H1 (cell line): ENCODE measurements around the gene RAB3IL1. TPM values are rescaled to one million over a fixed set of nuclear protein-coding genes. Genes with fewer than 3 reads are reported as not detected.

ENCODE experiments used
- BRCA1 ChIP-seq: IDR thresholded peaks from 2 replicates; pipeline ENCODE4 v1.6.1; 2012; ENCODE audit warnings: low read depth, low read length, improper control_type of control experiment
- CEBPB ChIP-seq: IDR thresholded peaks from 2 replicates; pipeline ENCODE4 v1.6.1; 2012; ENCODE audit warnings: low read depth, low read length
- JUND ChIP-seq: IDR thresholded peaks from 2 replicates; pipeline ENCODE4 v1.6.1; 2011; ENCODE audit warnings: mild to moderate bottlenecking, improper control_type of control experiment, low read length
- KDM5A ChIP-seq: fragments of 200-600 bp; IDR thresholded peaks from 2 replicates; pipeline ENCODE4 v1.7.1; 2012; ENCODE audit warnings: mild to moderate bottlenecking, low read length, inconsistent platforms, mixed read lengths
- POLR2A ChIP-seq, 2 experiments: IDR thresholded peaks; 1 replicate in 1 of 2; 2 replicates in 1 of 2; pipeline ENCODE4 v1.6.1; 2011; ENCODE audit warnings: low read depth in 2 of 2, low read length in 2 of 2, mild to moderate bottlenecking in 2 of 2; ENCODE audit errors: control extremely low read depth in 1 of 2
- SIX5 ChIP-seq: IDR thresholded peaks from 2 replicates; pipeline ENCODE4 v1.6.1; 2011; ENCODE audit warnings: mild to moderate bottlenecking, low read depth, low read length
- SP1 ChIP-seq: IDR thresholded peaks from 2 replicates; pipeline ENCODE4 v1.6.1; 2011; ENCODE audit warnings: low read depth, low read length
- TBP ChIP-seq: IDR thresholded peaks from 2 replicates; pipeline ENCODE4 v1.6.1; 2011; ENCODE audit warnings: low read depth, low read length, improper control_type of control experiment
- polyA plus RNA-seq, 7 experiments: library from polyadenylated mRNA; depleted of rRNA in 3 of 7; stranded (reverse) in 5 of 7; unstranded in 2 of 7; fragments of >200 nt in 5 of 7; fragments of 200-250 nt in 2 of 7; gene quantifications; 1 replicate in 5 of 7; 2 replicates in 1 of 7; 4 replicates in 1 of 7; pipeline versions ENCODE4 v1.2.1 to v1.2.3, GENCODE V29; 2011 to 2013; ENCODE audit warnings: missing spikeins in 2 of 7, mixed read lengths in 2 of 7
- total RNA-seq: library from RNA; stranded (reverse); fragmentation: NEBNext Ultra II Directional; extraction: Animal tissue kit (Norgen Biotek cat#: 25700); gene quantifications from 2 replicates; pipeline ENCODE4 v1.2.1, GENCODE V29; 2021
- TF ChIP-seq, protein P1 (sequence below): IDR thresholded peaks from 2 replicates; pipeline ENCODE4 v1.6.1; 2011; ENCODE audit warnings: low read length, improper control_type of control experiment
- TF ChIP-seq, protein P2 (sequence below): IDR thresholded peaks from 2 replicates; pipeline ENCODE4 v1.6.1; 2012; ENCODE audit warnings: low read length, inconsistent platforms

The RAB3IL1 gene
- total and polyA plus RNA-seq, 2 of the 8 experiments (the other 6 are each of a cell fraction or from before 2014, with no cell fraction given) = 6.8 to 7.9 TPM

- peak; percentile 49; the same call in 1 of the 2 replicates for TF ChIP-seq JUND
- TF ChIP-seq, protein P1, sequence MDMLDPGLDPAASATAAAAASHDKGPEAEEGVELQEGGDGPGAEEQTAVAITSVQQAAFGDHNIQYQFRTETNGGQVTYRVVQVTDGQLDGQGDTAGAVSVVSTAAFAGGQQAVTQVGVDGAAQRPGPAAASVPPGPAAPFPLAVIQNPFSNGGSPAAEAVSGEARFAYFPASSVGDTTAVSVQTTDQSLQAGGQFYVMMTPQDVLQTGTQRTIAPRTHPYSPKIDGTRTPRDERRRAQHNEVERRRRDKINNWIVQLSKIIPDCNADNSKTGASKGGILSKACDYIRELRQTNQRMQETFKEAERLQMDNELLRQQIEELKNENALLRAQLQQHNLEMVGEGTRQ = no peak
- peak in 1 of 2 experiments; percentile 38; a peak in 1 of 3 replicates for TF ChIP-seq POLR2A (IDR thresholded peaks at IDR 0.05; ENCODE audit: control extremely low read depth in 1 of 2, low read depth in 2 of 2, low read length in 2 of 2)
- TF ChIP-seq TBP = peak; percentile 48; the same call in 1 of the 2 replicates
- TF ChIP-seq BRCA1 = no peak
- no peak for TF ChIP-seq KDM5A
- TF ChIP-seq, protein P2, sequence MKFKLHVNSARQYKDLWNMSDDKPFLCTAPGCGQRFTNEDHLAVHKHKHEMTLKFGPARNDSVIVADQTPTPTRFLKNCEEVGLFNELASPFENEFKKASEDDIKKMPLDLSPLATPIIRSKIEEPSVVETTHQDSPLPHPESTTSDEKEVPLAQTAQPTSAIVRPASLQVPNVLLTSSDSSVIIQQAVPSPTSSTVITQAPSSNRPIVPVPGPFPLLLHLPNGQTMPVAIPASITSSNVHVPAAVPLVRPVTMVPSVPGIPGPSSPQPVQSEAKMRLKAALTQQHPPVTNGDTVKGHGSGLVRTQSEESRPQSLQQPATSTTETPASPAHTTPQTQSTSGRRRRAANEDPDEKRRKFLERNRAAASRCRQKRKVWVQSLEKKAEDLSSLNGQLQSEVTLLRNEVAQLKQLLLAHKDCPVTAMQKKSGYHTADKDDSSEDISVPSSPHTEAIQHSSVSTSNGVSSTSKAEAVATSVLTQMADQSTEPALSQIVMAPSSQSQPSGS = peak; percentile 99
- no peak for TF ChIP-seq SIX5
- TF ChIP-seq CEBPB = peak; percentile 94
- TF ChIP-seq SP1 = no peak
Observed at GRCh38 chr11:61949169-61950034, 32.0 kb upstream of the RAB3IL1 start (continued).
